ENCODE results near the gene CHRNA4. TPM values are rescaled to one million over a fixed set of nuclear protein-coding genes. Genes with fewer than 3 reads are reported as not detected.

The CHRNA4 gene
- total RNA-seq, 1 experiment from 2014 or later = not detected

GRCh38 chr20:63400486-63401210, 39.5 kb upstream of the CHRNA4 start:
- Histone ChIP-seq H3K27me3 (peaks cover 45% of the 10 kb centered on the region), H3K9me3 (no peaks in the 10 kb centered on the region), H3K4me3 (no peak overlapping the region), H3K36me3 (no peaks in the 10 kb centered on the region)
- DNase-seq = no peak

- Histone ChIP-seq H3K27me3 (peaks cover 45% of the 10 kb centered on the region), H3K9me3 (no peaks in the 10 kb centered on the region), H3K36me3 (no peaks in the 10 kb centered on the region), H3K4me3 (no peak overlapping the region)
- DNase-seq = no peak
Measured at GRCh38 chr20:63399596-63400375, 38.6 kb upstream of the CHRNA4 start.

GRCh38 chr20:63398744-63399514, 37.8 kb upstream of the CHRNA4 start:
- Histone ChIP-seq H3K27me3 (peaks cover 46% of the 10 kb centered on the region), H3K36me3 (no peaks in the 10 kb centered on the region), H3K4me3 (no peak overlapping the region), H3K9me3 (no peaks in the 10 kb centered on the region)
- no peak for DNase-seq

- no peaks in the 10 kb centered on the region for H3K36me3 ChIP-seq
- no peak for DNase-seq
- H3K9me3 ChIP-seq = no peaks in the 10 kb centered on the region
- H3K27me3 ChIP-seq = peaks cover 40% of the 10 kb centered on the region
- no peak overlapping the region for H3K4me3 ChIP-seq
Measured at GRCh38 chr20:63397946-63398450, 36.8 kb upstream of the CHRNA4 start.

GRCh38 chr20:63397155-63397843, 36.1 kb upstream of the CHRNA4 start:
- Histone ChIP-seq H3K9me3 (no peaks in the 10 kb centered on the region), H3K36me3 (no peaks in the 10 kb centered on the region), H3K4me3 (no peak overlapping the region), H3K27me3 (peaks cover 33% of the 10 kb centered on the region)
- DNase-seq = no peak

- H3K27me3 ChIP-seq = peaks cover 26% of the 10 kb centered on the region
- no peak overlapping the region for H3K4me3 ChIP-seq
- H3K36me3 ChIP-seq = no peaks in the 10 kb centered on the region
- no peak for DNase-seq
- H3K9me3 ChIP-seq = peaks cover 1% of the 10 kb centered on the region; the same call in 1 of the 2 replicates
Measured at GRCh38 chr20:63396300-63396699, 35.2 kb upstream of the CHRNA4 start.

GRCh38 chr20:63395723-63396122, 34.6 kb upstream of the CHRNA4 start:
- peaks cover 20% of the 10 kb centered on the region for H3K27me3 ChIP-seq
- no peaks in the 10 kb centered on the region for H3K36me3 ChIP-seq

GRCh38 chr20:63394920-63395455, 33.8 kb upstream of the CHRNA4 start:
- H3K4me3 ChIP-seq = no peak overlapping the region
- peaks cover 7% of the 10 kb centered on the region for H3K9me3 ChIP-seq
- peaks cover 13% of the 10 kb centered on the region for H3K27me3 ChIP-seq
- DNase-seq = no peak
- H3K36me3 ChIP-seq = no peaks in the 10 kb centered on the region

More at GRCh38 chr20:63395723-63396122, 34.6 kb upstream of the CHRNA4 start:
- DNase-seq = no peak
- Histone ChIP-seq H3K9me3 (peaks cover 6% of the 10 kb centered on the region), H3K4me3 (no peak overlapping the region)

- DNase-seq = peak; percentile 47
- no peak overlapping the region for H3K4me3 ChIP-seq
- H3K9me3 ChIP-seq = peaks cover 8% of the 10 kb centered on the region
- H3K36me3 ChIP-seq = no peaks in the 10 kb centered on the region
- H3K27me3 ChIP-seq = peaks cover 12% of the 10 kb centered on the region
Measured at GRCh38 chr20:63394069-63394919, 33.1 kb upstream of the CHRNA4 start.

GRCh38 chr20:63393566-63393965, 32.4 kb upstream of the CHRNA4 start:
- peaks cover 8% of the 10 kb centered on the region for H3K9me3 ChIP-seq
- H3K4me3 ChIP-seq = no peak overlapping the region
- no peak for DNase-seq
- H3K27me3 ChIP-seq = peaks cover 12% of the 10 kb centered on the region
- H3K36me3 ChIP-seq = no peaks in the 10 kb centered on the region

- no peak for DNase-seq
- no peak overlapping the region for H3K4me3 ChIP-seq
- H3K9me3 ChIP-seq = peaks cover 8% of the 10 kb centered on the region
- peaks cover 8% of the 10 kb centered on the region; the same call in 1 of the 2 replicates for H3K27me3 ChIP-seq
- no peaks in the 10 kb centered on the region for H3K36me3 ChIP-seq
Measured at GRCh38 chr20:63392465-63393365, 31.6 kb upstream of the CHRNA4 start.

- Histone ChIP-seq H3K9me3 (peaks cover 33% of the 10 kb centered on the region), H3K27me3 (peaks cover 14% of the 10 kb centered on the region; the same call in 1 of the 2 replicates), H3K36me3 (no peaks in the 10 kb centered on the region), H3K4me3 (no peak overlapping the region)
- DNase-seq = no peak
Measured at GRCh38 chr20:63387917-63388316, 26.8 kb upstream of the CHRNA4 start.

GRCh38 chr20:63387393-63387792, 26.2 kb upstream of the CHRNA4 start:
- peaks cover 33% of the 10 kb centered on the region for H3K9me3 ChIP-seq
- no peak for DNase-seq
- peaks cover 14% of the 10 kb centered on the region; the same call in 1 of the 2 replicates for H3K27me3 ChIP-seq
- no peak overlapping the region for H3K4me3 ChIP-seq
- H3K36me3 ChIP-seq = no peaks in the 10 kb centered on the region

GRCh38 chr20:63386491-63386890, 25.3 kb upstream of the CHRNA4 start:
- Histone ChIP-seq H3K36me3 (no peaks in the 10 kb centered on the region), H3K4me3 (no peak overlapping the region), H3K9me3 (peaks cover 33% of the 10 kb centered on the region), H3K27me3 (peaks cover 22% of the 10 kb centered on the region)
- DNase-seq = no peak
